ENCODE measurements around the gene ALAD. TPM values are rescaled to one million over a fixed set of nuclear protein-coding genes. Genes with fewer than 3 reads are reported as not detected.
A peak's percentile ranks its signal among the peaks of the same experiment; 100 is the strongest.

ALAD gene
- total and polyA plus RNA-seq, 2 of the 13 experiments (the other 11 are each of a cell fraction or from before 2014, with no cell fraction given) = 21.8 to 30.1 TPM

DNA sequence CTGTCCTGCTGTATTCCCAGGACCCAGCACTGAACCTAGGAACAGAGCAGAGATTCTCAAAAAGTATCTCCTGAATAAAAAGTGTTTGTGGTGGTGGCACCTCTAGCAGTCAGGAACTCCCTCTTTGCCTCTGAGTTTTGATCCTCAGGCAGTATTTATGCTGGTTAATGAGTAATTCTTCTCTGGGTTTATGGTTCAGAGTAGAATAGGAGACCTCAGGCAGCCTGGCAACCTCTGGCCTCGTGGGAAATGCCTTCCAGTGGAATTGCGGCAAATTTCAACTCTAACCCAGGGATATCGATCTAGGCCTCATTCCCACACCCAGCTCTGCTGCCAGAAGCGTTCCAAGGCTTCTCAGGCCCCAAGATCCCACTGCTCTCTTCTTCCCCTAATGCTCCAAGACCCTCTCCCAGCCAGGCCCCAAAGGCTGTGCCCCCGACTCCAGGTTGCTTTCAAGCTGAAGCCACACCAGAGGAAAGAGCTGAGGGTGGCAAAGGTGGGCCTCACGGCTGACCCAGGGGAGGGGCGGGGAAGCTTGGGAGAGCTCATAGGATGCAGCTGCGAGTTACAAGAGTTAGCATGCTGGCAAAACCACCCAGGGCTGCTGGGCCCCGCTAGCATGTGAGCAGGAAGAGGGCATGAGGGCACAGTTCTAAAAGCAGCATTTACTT lies 13.4 kb downstream of the ALAD start (continued):
- no peak for TF ChIP-seq TCF12 (IDR thresholded peaks at IDR 0.05)
- TF ChIP-seq TCF12 (CRISPR knock-in tag; IDR thresholded peaks at IDR 0.05) = peak; percentile 61; the same call in 1 of the 2 replicates
- no peak; the same call in 1 of the 2 replicates for TF ChIP-seq ESRRA (CRISPR knock-in tag; IDR thresholded peaks at IDR 0.05; ENCODE audit: low read depth)
- TF ChIP-seq CHD4 (IDR thresholded peaks at IDR 0.05; ENCODE audit: borderline replicate concordance, low read length) = no peak; the same call in 1 of the 2 replicates
- TF ChIP-seq ZNF572 (CRISPR knock-in tag; IDR thresholded peaks at IDR 0.05) = no peak
- no peak for TF ChIP-seq SUZ12 (IDR thresholded peaks at IDR 0.05; ENCODE audit: low read depth, low read length)
- peak; percentile 58; the same call in 1 of the 2 replicates for TF ChIP-seq TARDBP (CRISPR knock-in tag; IDR thresholded peaks at IDR 0.05)
- TF ChIP-seq, protein P1, sequence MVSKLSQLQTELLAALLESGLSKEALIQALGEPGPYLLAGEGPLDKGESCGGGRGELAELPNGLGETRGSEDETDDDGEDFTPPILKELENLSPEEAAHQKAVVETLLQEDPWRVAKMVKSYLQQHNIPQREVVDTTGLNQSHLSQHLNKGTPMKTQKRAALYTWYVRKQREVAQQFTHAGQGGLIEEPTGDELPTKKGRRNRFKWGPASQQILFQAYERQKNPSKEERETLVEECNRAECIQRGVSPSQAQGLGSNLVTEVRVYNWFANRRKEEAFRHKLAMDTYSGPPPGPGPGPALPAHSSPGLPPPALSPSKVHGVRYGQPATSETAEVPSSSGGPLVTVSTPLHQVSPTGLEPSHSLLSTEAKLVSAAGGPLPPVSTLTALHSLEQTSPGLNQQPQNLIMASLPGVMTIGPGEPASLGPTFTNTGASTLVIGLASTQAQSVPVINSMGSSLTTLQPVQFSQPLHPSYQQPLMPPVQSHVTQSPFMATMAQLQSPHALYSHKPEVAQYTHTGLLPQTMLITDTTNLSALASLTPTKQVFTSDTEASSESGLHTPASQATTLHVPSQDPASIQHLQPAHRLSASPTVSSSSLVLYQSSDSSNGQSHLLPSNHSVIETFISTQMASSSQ (IDR thresholded peaks at IDR 0.05; ENCODE audit: low read depth) = peak; percentile 94
- TF ChIP-seq, protein P1 (CRISPR knock-in tag; IDR thresholded peaks at IDR 0.05; ENCODE audit: borderline replicate concordance) = peak; percentile 95
- TF ChIP-seq ZNF253 (CRISPR knock-in tag; IDR thresholded peaks at IDR 0.05; ENCODE audit: borderline replicate concordance) = no peak
- TF ChIP-seq JUN (CRISPR knock-in tag; IDR thresholded peaks at IDR 0.05) = no peak
- no peak for TF ChIP-seq ZNF672 (CRISPR knock-in tag; IDR thresholded peaks at IDR 0.05)
- TF ChIP-seq, protein P2, sequence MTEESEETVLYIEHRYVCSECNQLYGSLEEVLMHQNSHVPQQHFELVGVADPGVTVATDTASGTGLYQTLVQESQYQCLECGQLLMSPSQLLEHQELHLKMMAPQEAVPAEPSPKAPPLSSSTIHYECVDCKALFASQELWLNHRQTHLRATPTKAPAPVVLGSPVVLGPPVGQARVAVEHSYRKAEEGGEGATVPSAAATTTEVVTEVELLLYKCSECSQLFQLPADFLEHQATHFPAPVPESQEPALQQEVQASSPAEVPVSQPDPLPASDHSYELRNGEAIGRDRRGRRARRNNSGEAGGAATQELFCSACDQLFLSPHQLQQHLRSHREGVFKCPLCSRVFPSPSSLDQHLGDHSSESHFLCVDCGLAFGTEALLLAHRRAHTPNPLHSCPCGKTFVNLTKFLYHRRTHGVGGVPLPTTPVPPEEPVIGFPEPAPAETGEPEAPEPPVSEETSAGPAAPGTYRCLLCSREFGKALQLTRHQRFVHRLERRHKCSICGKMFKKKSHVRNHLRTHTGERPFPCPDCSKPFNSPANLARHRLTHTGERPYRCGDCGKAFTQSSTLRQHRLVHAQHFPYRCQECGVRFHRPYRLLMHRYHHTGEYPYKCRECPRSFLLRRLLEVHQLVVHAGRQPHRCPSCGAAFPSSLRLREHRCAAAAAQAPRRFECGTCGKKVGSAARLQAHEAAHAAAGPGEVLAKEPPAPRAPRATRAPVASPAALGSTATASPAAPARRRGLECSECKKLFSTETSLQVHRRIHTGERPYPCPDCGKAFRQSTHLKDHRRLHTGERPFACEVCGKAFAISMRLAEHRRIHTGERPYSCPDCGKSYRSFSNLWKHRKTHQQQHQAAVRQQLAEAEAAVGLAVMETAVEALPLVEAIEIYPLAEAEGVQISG (CRISPR knock-in tag; IDR thresholded peaks at IDR 0.05) = peak; percentile 75; the same call in 1 of the 2 replicates
- no peak for TF ChIP-seq NFE2L2 (IDR thresholded peaks at IDR 0.05; ENCODE audit: low read length)
- no peak; the same call in 1 of the 2 replicates for TF ChIP-seq GLI4 (CRISPR knock-in tag; IDR thresholded peaks at IDR 0.05; ENCODE audit: borderline replicate concordance)
- peak; percentile 83 for TF ChIP-seq HNF4G (IDR thresholded peaks at IDR 0.05; ENCODE audit: borderline replicate concordance, low read depth, low read length)
- TF ChIP-seq HNF4G (CRISPR knock-in tag; IDR thresholded peaks at IDR 0.05; ENCODE audit: borderline replicate concordance, low read depth) = no peak; the same call in 1 of the 2 replicates
- peak; percentile 85 for TF ChIP-seq HOXA5 (CRISPR knock-in tag; IDR thresholded peaks at IDR 0.05)
- TF ChIP-seq, protein P3, sequence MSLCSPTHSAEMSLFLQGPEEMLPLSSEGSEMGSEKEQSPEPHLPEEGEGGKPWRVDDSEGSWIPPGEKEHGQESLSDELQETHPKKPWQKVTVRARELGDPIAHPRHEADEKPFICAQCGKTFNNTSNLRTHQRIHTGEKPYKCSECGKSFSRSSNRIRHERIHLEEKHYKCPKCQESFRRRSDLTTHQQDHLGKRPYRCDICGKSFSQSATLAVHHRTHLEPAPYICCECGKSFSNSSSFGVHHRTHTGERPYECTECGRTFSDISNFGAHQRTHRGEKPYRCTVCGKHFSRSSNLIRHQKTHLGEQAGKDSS (CRISPR knock-in tag; IDR thresholded peaks at IDR 0.05; ENCODE audit: borderline replicate concordance, low read depth) = no peak
- no peak for TF ChIP-seq BRCA1 (CRISPR knock-in tag; IDR thresholded peaks at IDR 0.05)
- TF ChIP-seq ZNF746 (CRISPR knock-in tag; IDR thresholded peaks at IDR 0.05) = peak; percentile 66; the same call in 1 of the 2 replicates

Data from HepG2 (cell line).